NCI-H526 treated with DMSO at 0.1 percent for 48 hours (cell line): Measurements from ENCODE around the gene TSC22D1.
A peak's percentile ranks its signal among the peaks of the same experiment; 100 is the strongest.
"Not testable (repeated sequence)": the region's sequence is repeated elsewhere in the genome, so short reads cannot be mapped to it uniquely, and the experiment has no call there.

Experiments used
- DNase-seq: peaks from one replicate; lab custom pipeline; 2025; lab: John Stamatoyannopoulos, UW

The TSC22D1 gene

DNA sequence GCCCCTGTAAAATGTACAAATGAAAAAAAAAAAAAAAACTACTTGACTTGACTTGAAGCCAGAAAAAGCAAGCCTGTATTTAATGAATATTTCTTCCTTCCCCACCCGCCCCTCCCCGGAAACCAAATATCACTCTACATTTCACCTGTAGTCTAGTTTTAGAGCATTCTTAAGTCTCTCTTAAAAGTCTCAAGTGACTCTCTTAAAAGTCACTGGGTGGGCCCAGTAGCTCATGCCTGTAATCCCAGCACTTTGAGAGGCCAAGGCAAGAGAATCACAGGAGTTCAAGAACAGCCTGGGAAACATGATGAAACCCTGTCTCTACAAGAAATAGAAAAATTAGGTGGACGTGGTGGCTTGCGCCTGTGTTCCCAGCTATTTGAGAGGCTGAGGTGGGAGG is 72.0 kb downstream of the TSC22D1 start:
- DNase-seq: no peak

GRCh38 chr13:44498969-44499368 is 77.2 kb downstream of the TSC22D1 start:
- DNase-seq: no peak

GRCh38 chr13:44498502-44498901 is 77.6 kb downstream of the TSC22D1 start:
- DNase-seq: no peak

- DNase-seq: no peak
These were observed 78.3 kb downstream of the TSC22D1 start for GRCh38 chr13:44497801-44498200.

DNA sequence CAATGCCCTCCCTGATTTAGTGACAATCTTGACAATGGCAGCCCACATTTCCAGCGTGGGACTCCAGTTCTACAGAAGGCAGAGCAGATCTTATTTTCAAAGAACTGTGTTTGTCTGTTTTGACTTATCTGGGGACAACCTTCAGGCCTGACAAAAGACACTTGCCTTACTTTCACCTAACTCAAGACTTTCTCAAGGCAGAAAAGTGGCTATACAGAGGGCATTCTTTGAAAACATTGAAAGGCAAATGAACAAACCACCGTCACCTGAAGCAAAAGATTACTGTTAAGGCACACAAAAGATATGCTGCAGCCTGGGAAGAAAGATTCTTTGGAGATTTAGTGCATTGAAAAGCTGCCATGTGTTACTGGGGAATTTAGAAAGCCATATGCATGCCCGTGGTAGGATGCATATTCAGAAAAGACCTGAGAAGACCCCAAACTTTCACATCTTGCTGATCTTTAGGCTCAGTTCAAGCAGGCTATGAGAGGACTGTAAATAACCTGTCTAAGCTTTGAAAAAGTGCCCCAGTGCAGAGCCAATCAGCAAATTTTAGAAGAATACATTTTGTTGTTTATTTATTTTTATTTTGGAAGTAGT is 82.8 kb downstream of the TSC22D1 start:
- DNase-seq: no peak

- no peak for DNase-seq
These were observed 86.4 kb downstream of the TSC22D1 start for GRCh38 chr13:44489751-44490150.

GRCh38 chr13:44487989-44488388 is 88.1 kb downstream of the TSC22D1 start:
- DNase-seq: no peak

GRCh38 chr13:44484562-44485138 is 91.5 kb downstream of the TSC22D1 start:
- no peak for DNase-seq

GRCh38 chr13:44474122-44474910 is 101.8 kb downstream of the TSC22D1 start:
- DNase-seq: no peak

DNA sequence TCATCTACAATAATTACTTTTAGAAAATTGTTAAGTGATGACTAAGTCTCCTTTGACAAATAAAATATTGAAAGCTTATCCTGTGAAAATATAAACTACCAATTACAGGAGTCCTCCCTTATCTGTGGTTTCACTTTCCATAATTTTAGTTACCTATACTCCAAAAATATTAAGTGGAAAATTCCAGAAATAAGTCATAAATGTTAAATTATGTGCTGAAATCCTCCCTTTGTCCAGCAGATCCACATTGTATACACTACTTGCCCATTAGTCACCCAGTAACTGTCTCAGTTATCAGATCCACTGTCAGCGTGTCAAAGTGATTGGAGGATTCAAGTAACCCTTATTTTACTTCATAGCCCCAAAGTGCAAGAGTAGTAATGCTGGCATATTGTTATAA is 104.4 kb downstream of the TSC22D1 start:
- DNase-seq: no peak

- DNase-seq: peak; percentile 45
These were observed 105.2 kb downstream of the TSC22D1 start for GRCh38 chr13:44470638-44471562.

- no peak for DNase-seq
These were observed 107.3 kb downstream of the TSC22D1 start for GRCh38 chr13:44468874-44469273.

GRCh38 chr13:44465318-44465717 is 110.8 kb downstream of the TSC22D1 start:
- no peak for DNase-seq

- DNase-seq: no peak
These were observed 111.7 kb downstream of the TSC22D1 start for GRCh38 chr13:44464471-44464870.

- peak; percentile 77 for DNase-seq
These were observed 112.4 kb downstream of the TSC22D1 start for GRCh38 chr13:44463759-44464158.

DNA sequence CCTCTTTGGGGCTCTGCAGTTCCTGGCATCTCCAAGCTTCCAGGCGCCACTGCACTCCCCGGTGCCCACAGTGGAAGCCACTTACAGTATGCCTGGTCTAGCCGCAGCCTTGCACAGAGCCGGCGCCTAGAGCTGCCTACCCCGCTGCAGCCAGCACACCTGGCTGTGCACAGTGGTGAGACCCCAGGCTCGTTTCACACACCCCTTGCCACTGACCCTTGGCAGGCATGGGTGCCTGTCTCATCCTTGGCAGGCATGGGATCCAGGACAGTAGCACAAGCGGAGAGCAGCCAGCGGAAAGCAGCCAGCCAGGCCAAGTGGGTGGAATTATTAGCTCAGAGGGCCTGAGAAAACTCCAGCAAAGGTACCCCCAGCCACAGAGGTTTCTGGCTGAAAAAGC is 116.5 kb downstream of the TSC22D1 start:
- DNase-seq: no peak

GRCh38 chr13:44458313-44458975 is 117.7 kb downstream of the TSC22D1 start:
- no peak for DNase-seq

GRCh38 chr13:44456212-44456611 is 119.9 kb downstream of the TSC22D1 start:
- DNase-seq: not testable (repeated sequence)

DNA sequence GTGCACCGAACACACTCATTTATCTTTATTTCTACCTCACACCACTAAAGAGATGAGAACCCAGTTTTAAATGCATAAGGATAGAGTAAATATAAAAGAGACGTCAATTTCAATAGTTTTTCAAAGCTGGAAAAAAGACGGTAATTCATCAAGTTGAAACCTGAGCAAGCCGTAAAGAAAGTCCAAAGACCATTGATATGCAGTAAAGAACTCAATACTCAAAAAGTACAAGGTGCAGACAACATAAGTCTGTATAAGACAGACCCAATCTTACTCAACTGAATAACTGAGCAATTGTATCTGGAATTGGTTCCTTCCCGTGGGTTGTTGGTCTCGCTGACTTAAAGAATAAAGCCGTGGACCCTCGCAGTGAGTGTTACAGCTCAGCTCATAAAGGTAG is 120.4 kb downstream of the TSC22D1 start:
- no peak for DNase-seq

GRCh38 chr13:44453881-44454280 is 122.2 kb downstream of the TSC22D1 start:
- no peak for DNase-seq

DNA sequence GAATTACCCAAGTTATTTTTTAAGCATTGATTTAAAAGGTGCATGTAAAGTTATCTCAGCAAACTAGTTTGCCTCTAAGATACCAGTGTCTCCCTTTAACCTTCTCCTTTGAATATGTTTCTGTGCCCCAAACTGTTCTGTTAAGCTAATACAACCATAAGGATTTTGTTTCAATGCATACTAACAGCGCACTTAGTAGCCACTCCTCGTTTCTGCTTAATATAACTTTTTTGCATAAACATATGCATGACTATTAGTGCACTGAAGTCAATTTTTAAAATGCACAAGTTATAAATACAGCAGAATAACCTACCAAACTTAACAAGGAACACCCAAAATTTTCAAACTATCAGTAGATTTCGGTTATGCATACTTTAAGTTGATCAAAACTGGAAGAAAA is 123.1 kb downstream of the TSC22D1 start:
- DNase-seq: no peak

GRCh38 chr13:44452418-44452817 is 123.7 kb downstream of the TSC22D1 start:
- DNase-seq: no peak
